Loucy (cell line): ENCODE results near the gene TNPO1.

Source experiments
- H2AFZ ChIP-seq: fragments of 200-600 bp; sonication (generic); 2 replicates; pipeline ENCODE4 v1.6.0; 2016; ENCODE audit warnings: antibody characterized with exemption, mild to moderate bottlenecking, low read length, moderate library complexity
- H3F3A ChIP-seq: fragments of 200-600 bp; 2 replicates; pipeline ENCODE4 v1.6.0; 2016; ENCODE audit warnings: antibody characterized with exemption, low read depth, mild to moderate bottlenecking
- H3K27me3 ChIP-seq: fragments of 200-600 bp; sonication (generic); 2 replicates; pipeline ENCODE4 v1.6.1; 2014; ENCODE audit warnings: low read length, mild to moderate bottlenecking; ENCODE audit not compliant: insufficient read depth, poor library complexity, severe bottlenecking
- H3K36me3 ChIP-seq: fragments of 200-600 bp; sonication (generic); 2 replicates; pipeline ENCODE4 v1.6.1; 2016; ENCODE audit warnings: low read length; ENCODE audit not compliant: insufficient read depth
- H3K4me1 ChIP-seq: fragments of 200-600 bp; sonication (generic); 2 replicates; pipeline ENCODE4 v1.5.1; 2014; ENCODE audit warnings: low read length, mild to moderate bottlenecking; ENCODE audit not compliant: insufficient read depth, poor library complexity, severe bottlenecking
- H3K4me2 ChIP-seq: fragments of 200-600 bp; sonication (generic); 2 replicates; pipeline ENCODE4 v1.6.0; 2014; ENCODE audit warnings: antibody characterized with exemption, low read length, low read depth, mild to moderate bottlenecking; ENCODE audit not compliant: poor library complexity, severe bottlenecking
- H3K4me3 ChIP-seq: fragments of 200-600 bp; sonication (generic); 2 replicates; pipeline ENCODE4 v1.5.1; 2014; ENCODE audit warnings: low read length, mild to moderate bottlenecking, mixed read lengths; ENCODE audit not compliant: poor library complexity, severe bottlenecking
- H3K79me2 ChIP-seq: fragments of 200-600 bp; sonication (generic); 2 replicates; pipeline ENCODE4 v1.6.1; 2014; ENCODE audit warnings: low read length; ENCODE audit not compliant: insufficient read depth
- H3K9ac ChIP-seq: fragments of 200-600 bp; sonication (generic); 2 replicates; pipeline ENCODE4 v1.6.0; 2014; ENCODE audit warnings: mild to moderate bottlenecking, low read depth, low read length, moderate library complexity; ENCODE audit not compliant: poor library complexity, severe bottlenecking
- H3K9me2 ChIP-seq: fragments of 200-600 bp; sonication (generic); replicated peaks from 2 replicates; pipeline ENCODE4 v1.6.1; 2016; ENCODE audit warnings: low read depth, low read length, mixed read lengths
- H3K9me3 ChIP-seq: fragments of 200-600 bp; sonication (generic); 2 replicates; pipeline ENCODE4 v1.6.1; 2014; ENCODE audit warnings: mild to moderate bottlenecking, antibody characterized with exemption, low read length, low read depth; ENCODE audit not compliant: insufficient read depth
- H4K20me1 ChIP-seq: fragments of 200-600 bp; sonication (generic); 2 replicates; pipeline ENCODE4 v1.6.0; 2014; ENCODE audit warnings: antibody characterized with exemption, low read length, mild to moderate bottlenecking; ENCODE audit not compliant: insufficient read depth, poor library complexity, severe bottlenecking
- CTCF ChIP-seq: fragments of 200-600 bp; sonication (generic); conservative IDR thresholded peaks from 2 replicates; pipeline ENCODE4 v1.5.1; 2014; ENCODE audit warnings: mild to moderate bottlenecking, antibody characterized with exemption, low read length
- EZH2phosphoT487 ChIP-seq: fragments of 200-600 bp; IDR thresholded peaks from 2 replicates; pipeline ENCODE4 v1.6.1; 2018; ENCODE audit warnings: antibody characterized with exemption, mild to moderate bottlenecking, moderate library complexity, borderline replicate concordance

The TNPO1 gene

GRCh38 chr5:72836810-72837209 lies 20.3 kb downstream of the TNPO1 start:
- no peaks in the 10 kb centered on the region for H3K79me2 ChIP-seq
- no peaks in the 10 kb centered on the region for H3K9me2 ChIP-seq
- no peak overlapping the region for H3K4me3 ChIP-seq
- H3K9ac ChIP-seq = no peak overlapping the region
- no peaks in the 10 kb centered on the region for H3F3A ChIP-seq
- H3K4me1 ChIP-seq = no peaks in the 10 kb centered on the region
- TF ChIP-seq EZH2phosphoT487 = no peak
- no peak for TF ChIP-seq CTCF
- H2AFZ ChIP-seq = no peak overlapping the region
- H3K36me3 ChIP-seq = no peaks in the 10 kb centered on the region
- H3K9me3 ChIP-seq = no peaks in the 10 kb centered on the region
- H3K27me3 ChIP-seq = no peaks in the 10 kb centered on the region
- no peaks in the 10 kb centered on the region for H4K20me1 ChIP-seq
- H3K4me2 ChIP-seq = no peak overlapping the region

GRCh38 chr5:72837524-72838096 lies 21.1 kb downstream of the TNPO1 start:
- no peak for TF ChIP-seq CTCF
- TF ChIP-seq EZH2phosphoT487 = no peak

GRCh38 chr5:72840041-72840440 lies 23.6 kb downstream of the TNPO1 start:
- Histone ChIP-seq H3K27me3 (no peaks in the 10 kb centered on the region), H3K36me3 (no peaks in the 10 kb centered on the region), H3K4me2 (no peak overlapping the region), H3K9me2 (no peaks in the 10 kb centered on the region), H3K79me2 (no peaks in the 10 kb centered on the region), H4K20me1 (no peaks in the 10 kb centered on the region), H3K9ac (no peak overlapping the region), H3F3A (no peaks in the 10 kb centered on the region), H2AFZ (no peak overlapping the region), H3K9me3 (no peaks in the 10 kb centered on the region), H3K4me3 (no peak overlapping the region), H3K4me1 (no peaks in the 10 kb centered on the region)
- no peak for TF ChIP-seq CTCF
- TF ChIP-seq EZH2phosphoT487 = no peak

More at GRCh38 chr5:72837524-72838096, 21.1 kb downstream of the TNPO1 start:
- Histone ChIP-seq H3K27me3 (no peaks in the 10 kb centered on the region), H3K9ac (no peak overlapping the region), H3K9me2 (no peaks in the 10 kb centered on the region), H3F3A (no peaks in the 10 kb centered on the region), H3K4me1 (no peaks in the 10 kb centered on the region), H3K36me3 (no peaks in the 10 kb centered on the region), H2AFZ (no peak overlapping the region), H3K79me2 (no peaks in the 10 kb centered on the region), H4K20me1 (no peaks in the 10 kb centered on the region), H3K9me3 (no peaks in the 10 kb centered on the region), H3K4me2 (no peak overlapping the region), H3K4me3 (no peak overlapping the region)
